ENCODE measurements around the gene CPA2. TPM values are rescaled to one million over a fixed set of nuclear protein-coding genes. Genes with fewer than 3 reads are reported as not detected.

Gene CPA2
- total and polyA plus RNA-seq, 11 donors, result 0.17 to 1.1 (median 0.79) TPM; not detected in 6

GRCh38 chr7:130274983-130275591 is 8.4 kb downstream of the CPA2 start:
- WGBS, 4 donors, result 56 to 68% (median 66%) methylated on average over 11 of the region's 11 CpGs
- Histone ChIP-seq H3K36me3 (no peaks in the 10 kb centered on the region), H3K4me1 (peaks cover 0 to 23% (median 8%) of the 10 kb centered on the region in 12 donors), H3K4me3 (no peak overlapping the region), H3K27ac (no peak overlapping the region), H3K27me3 (peaks cover 0 to 21% (median 0%) of the 10 kb centered on the region in 9 donors), H3K9me3 (no peaks in the 10 kb centered on the region)
- no peak for TF ChIP-seq CTCF (IDR thresholded peaks at IDR 0.05)
- no peak for TF ChIP-seq POLR2A (IDR thresholded peaks at IDR 0.05)
- intact Hi-C loops (cut with DNase I), result loop anchor here in 6 of 10 donors (5.0 to 10.0 kb wide), 5 partner anchors 77 to 220 kb away; partner anchors contain the start of genes MEST (in 4 of the 6) and CEP41 (in 1 of the 6)
- DNase-seq (no peak), ATAC-seq (no peak)

DNA sequence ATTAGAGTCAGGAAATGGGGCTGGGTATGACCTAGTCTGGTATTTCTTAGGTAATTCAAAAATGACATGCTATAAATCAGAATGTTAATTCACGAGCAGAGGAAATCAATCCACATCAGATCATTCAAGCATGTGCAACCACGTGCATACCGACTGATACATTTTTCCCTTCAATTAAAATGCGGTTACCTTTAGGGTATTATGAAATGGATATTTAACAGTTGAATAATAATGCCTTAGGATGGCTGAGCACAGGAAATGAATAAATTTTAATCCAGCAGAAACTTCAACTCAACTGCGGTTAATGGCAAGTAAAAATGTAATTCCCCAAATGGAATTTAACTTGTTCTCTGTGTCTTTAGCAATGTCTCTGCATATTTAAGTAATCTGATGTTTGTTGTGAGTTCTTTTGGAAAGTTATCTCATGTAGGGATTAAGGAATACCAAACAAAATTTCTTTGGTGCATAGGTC is 9.2 kb downstream of the CPA2 start:
- ATAC-seq, result no peak
- WGBS, 4 donors, result 81 to 91% (median 86%) methylated on average over 5 of the region's 5 CpGs
- intact Hi-C loops (cut with DNase I), result loop anchor here in 5 of 10 donors (5.0 to 10.0 kb wide), 3 partner anchors 166 to 219 kb away; partner anchors contain the start of genes MEST (in 3 of the 5) and CEP41 (in 1 of the 5)

DNA sequence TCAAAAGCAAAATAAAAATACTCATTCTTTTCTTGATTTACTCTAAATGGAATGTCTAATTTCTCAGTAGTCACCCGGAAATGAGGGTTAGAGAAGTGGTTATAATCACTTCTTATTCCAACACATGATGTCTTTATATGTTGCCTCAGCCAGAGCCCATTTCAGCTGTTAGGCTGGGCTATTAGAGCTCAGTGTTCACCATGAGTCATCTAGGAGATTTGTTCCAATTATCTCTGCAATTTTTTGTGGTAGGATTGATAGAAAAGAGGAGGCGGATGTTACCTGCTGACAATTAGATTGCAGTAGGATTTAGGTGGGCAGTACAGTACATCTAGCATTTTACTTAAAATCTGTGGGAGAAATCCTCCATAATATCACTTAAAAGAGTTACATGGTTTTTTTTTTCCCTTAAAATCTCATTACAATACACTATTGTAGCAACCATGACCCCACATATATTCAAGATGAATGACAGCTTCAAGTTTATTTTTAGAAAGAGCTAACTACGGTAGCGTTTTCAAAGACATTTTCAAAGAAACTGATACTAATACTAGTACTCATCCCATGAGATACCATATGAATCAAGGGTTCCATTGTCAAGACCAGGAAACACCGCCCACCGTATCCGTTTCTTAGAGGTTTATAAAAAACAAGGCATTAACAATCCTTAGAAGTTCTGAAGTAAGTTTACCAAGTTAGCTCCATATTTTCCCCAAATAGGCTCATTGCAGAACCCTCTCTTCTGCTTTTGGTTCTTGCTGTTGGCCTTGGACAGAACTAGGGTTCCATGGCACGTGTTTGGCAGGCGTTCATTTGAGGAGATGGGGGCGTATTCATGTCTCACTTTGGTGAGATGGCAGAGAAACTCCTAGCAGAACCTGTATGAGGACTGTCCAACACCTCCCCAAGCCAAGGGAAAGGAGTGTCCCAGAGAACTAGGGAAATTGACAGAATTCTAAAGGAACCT is 10.4 kb downstream of the CPA2 start:
- no peak overlapping the region for H3K27ac ChIP-seq
- intact Hi-C loops (cut with DNase I), result loop anchor here in 5 of 10 donors (5.0 to 10.0 kb wide), 3 partner anchors 165 to 218 kb away; partner anchors contain the start of genes MEST (in 3 of the 5) and CEP41 (in 1 of the 5)
- peaks cover 0 to 18% (median 8%) of the 10 kb centered on the region in 12 donors for H3K4me1 ChIP-seq
- WGBS, 4 donors, result 72 to 75% (median 73%) methylated on average over 10 of the region's 10 CpGs
- DNase-seq (no peak), ATAC-seq (no peak)
- no peaks in the 10 kb centered on the region for H3K9me3 ChIP-seq
- no peak overlapping the region for H3K4me3 ChIP-seq
- H3K27me3 ChIP-seq, result peaks cover 0 to 21% (median 0%) of the 10 kb centered on the region in 9 donors
- TF ChIP-seq POLR2A (IDR thresholded peaks at IDR 0.05) (no peak), CTCF (IDR thresholded peaks at IDR 0.05) (no peak)
- no peaks in the 10 kb centered on the region for H3K36me3 ChIP-seq

More for the DNA sequence above, 9.2 kb downstream of the CPA2 start:
- DNase-seq, result no peak
- H3K4me1 ChIP-seq, result peaks cover 0 to 23% (median 8%) of the 10 kb centered on the region in 12 donors
- peaks cover 0 to 21% (median 0%) of the 10 kb centered on the region in 9 donors for H3K27me3 ChIP-seq
- H3K27ac ChIP-seq, result no peak overlapping the region
- no peaks in the 10 kb centered on the region for H3K9me3 ChIP-seq
- TF ChIP-seq POLR2A (IDR thresholded peaks at IDR 0.05), result no peak
- TF ChIP-seq CTCF (IDR thresholded peaks at IDR 0.05), result no peak
- H3K36me3 ChIP-seq, result no peaks in the 10 kb centered on the region
- H3K4me3 ChIP-seq, result no peak overlapping the region
